IMR-90 (cell line): ENCODE results near the gene NOTCH2.

Experiments used
- BHLHE40 ChIP-seq: fragments of 150-350 bp; IDR thresholded peaks from 2 replicates; pipeline ENCODE4 v1.6.1; 2016; ENCODE audit warnings: mild to moderate bottlenecking, low read depth, low read length
- CEBPB ChIP-seq: IDR thresholded peaks from 2 replicates; pipeline ENCODE4 v1.6.1; 2012; ENCODE audit warnings: low read depth, low read length, improper control_type of control experiment
- CTCF ChIP-seq: conservative IDR thresholded peaks from 2 replicates; pipeline ENCODE4 v1.5.1; 2012; ENCODE audit warnings: mild to moderate bottlenecking, low read depth, low read length, improper control_type of control experiment
- FOS ChIP-seq: fragments of 150-350 bp; IDR thresholded peaks from 2 replicates; pipeline ENCODE4 v1.6.1; 2016; ENCODE audit warnings: low read depth, low read length
- MAFK ChIP-seq: IDR thresholded peaks from 2 replicates; pipeline ENCODE4 v1.6.1; 2012; ENCODE audit warnings: low read depth, low read length, improper control_type of control experiment
- MAZ ChIP-seq: IDR thresholded peaks from 2 replicates; pipeline ENCODE4 v1.6.1; 2012; ENCODE audit warnings: low read depth, mild to moderate bottlenecking, low read length, improper control_type of control experiment, moderate library complexity, borderline replicate concordance
- MXI1 ChIP-seq: IDR thresholded peaks from 2 replicates; pipeline ENCODE4 v1.6.1; 2012; ENCODE audit warnings: low read depth, mild to moderate bottlenecking, low read length, moderate library complexity, borderline replicate concordance
- POLR2A ChIP-seq: IDR thresholded peaks from 2 replicates; pipeline ENCODE4 v1.6.1; 2012; ENCODE audit warnings: mild to moderate bottlenecking, low read depth, low read length
- RAD21 ChIP-seq: IDR thresholded peaks from 2 replicates; pipeline ENCODE4 v1.6.1; 2012; ENCODE audit warnings: low read length, improper control_type of control experiment
- RCOR1 ChIP-seq: IDR thresholded peaks from 2 replicates; pipeline ENCODE4 v1.6.1; 2012; ENCODE audit warnings: mild to moderate bottlenecking, low read length, improper control_type of control experiment; ENCODE audit not compliant: insufficient replicate concordance
- RFX5 ChIP-seq: IDR thresholded peaks from 2 replicates; pipeline ENCODE4 v1.8.0; 2012; ENCODE audit warnings: low read depth, mild to moderate bottlenecking, low read length, moderate library complexity
- SMC3 ChIP-seq: fragments of 150-350 bp; IDR thresholded peaks from 2 replicates; pipeline ENCODE4 v1.6.1; 2016; ENCODE audit warnings: low read depth, mild to moderate bottlenecking, antibody characterized with exemption, low read length, moderate library complexity
- USF2 ChIP-seq: fragments of 150-350 bp; IDR thresholded peaks from 2 replicates; pipeline ENCODE4 v1.6.1; 2017; ENCODE audit warnings: mild to moderate bottlenecking, antibody characterized with exemption, low read length, low read depth

- TF ChIP-seq MXI1 (no peak), CTCF (no peak), MAFK (no peak), POLR2A (no peak), SMC3 (no peak), CEBPB (no peak), MAZ (no peak), USF2 (no peak), RCOR1 (no peak), FOS (no peak), RAD21 (no peak), BHLHE40 (no peak), RFX5 (no peak)
These were observed 81.0 kb downstream of the NOTCH2 start for GRCh38 chr1:119988306-119989062.
